GM21717 (cell line): ENCODE data around the gene CRYL1.

Experiments
- ATAC-seq: cut with Tn5 transposase; IDR thresholded peaks from one replicate; pipeline ENCODE4 v1.9.1; 2021; ENCODE audit warnings: mild to moderate bottlenecking, moderate library complexity; ENCODE audit not compliant: unreplicated experiment

The CRYL1 gene

DNA sequence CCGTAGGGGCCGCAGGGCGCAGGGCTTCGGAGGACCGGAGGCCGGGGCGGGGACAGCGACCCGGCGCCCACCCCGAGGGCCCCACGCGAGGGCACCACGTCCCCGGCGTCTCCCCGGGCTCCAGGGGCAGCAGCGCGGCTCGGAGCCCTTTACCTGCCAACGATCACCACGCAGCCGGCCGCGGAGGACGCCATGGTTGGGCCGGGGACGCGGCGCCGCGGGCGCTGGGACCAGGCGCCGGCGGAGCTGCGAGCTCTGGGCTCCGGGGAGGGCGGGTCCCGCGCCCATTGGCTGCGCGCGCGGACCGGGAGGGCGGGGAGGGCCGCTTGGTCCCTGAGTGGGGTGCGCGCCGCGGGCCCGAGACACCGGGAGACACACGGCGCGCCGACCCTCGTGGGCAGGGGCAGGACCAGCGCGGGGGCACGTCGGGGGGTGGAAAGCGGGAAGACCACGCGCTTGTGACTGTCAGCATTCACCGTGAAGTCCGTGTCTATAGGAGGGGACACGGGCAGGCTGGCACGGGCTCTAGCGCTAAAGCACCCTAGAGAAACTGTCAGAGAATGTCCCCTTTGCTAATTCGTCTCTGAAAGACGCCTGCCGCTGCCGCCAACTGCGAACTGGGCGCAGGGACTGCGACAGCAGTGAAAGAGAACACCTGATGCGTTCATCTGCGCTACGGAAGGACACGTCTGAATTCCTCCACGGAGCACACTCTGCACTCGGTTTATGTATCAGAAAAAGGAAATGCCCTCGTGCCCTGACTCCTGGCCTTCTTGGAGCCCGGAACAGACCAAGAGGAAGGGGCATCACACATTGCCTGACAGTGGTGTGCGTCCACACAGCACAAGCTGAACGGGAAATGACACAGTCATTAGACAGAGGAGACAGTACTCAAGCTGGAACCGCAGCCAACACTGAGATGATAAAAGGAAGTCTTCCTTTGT lies at the start of gene CRYL1:
Gene CRYL1 (minus strand): TSS at position 257 of the 944 bp plus-strand sequence. CDS start 63 bp downstream, at position 194.
- peak; percentile 74 for ATAC-seq

GRCh38 chr13:20573636-20574035 lies 48.0 kb upstream of the CRYL1 start:
- ATAC-seq: no peak

- no peak for ATAC-seq
Measured at GRCh38 chr13:20573186-20573585, 47.5 kb upstream of the CRYL1 start.

DNA sequence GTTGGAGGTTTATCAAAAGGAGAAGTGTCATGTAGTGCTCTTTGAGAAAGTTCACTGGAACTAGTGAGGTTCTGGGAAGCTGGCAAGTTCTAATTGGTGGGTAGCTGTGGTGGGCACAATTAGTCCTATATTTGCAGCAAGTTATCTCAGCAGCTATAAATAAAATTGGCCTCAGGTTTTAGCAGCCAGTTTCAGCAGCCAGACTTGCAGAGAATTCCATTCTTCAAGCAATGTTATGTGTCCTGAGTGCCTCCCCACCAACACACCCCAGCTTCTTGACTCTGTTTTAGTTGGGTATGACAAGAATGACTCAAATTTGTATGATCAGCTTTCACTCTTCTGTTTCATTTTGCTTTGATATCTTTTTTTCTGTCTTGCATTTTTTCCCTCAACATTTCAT lies 46.0 kb upstream of the CRYL1 start:
- ATAC-seq: no peak

DNA sequence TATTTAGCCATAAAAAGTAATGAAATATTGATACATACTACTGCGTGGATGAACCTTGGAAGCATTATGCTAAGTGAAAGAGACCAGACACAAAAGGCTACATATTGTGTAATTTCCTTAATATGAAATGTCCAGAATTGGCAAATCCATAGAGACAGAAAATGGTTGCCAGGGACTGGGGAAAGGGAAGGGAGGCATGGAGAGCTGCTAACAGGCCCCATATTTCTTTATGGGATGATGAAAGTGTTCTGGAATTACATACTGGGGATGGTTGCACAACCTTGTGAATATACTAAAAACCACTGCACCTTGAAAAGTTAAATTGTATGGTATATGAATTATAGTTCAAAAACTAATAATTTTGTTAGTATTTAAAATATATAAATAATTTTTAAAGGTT lies 44.9 kb upstream of the CRYL1 start:
- ATAC-seq: no peak

DNA sequence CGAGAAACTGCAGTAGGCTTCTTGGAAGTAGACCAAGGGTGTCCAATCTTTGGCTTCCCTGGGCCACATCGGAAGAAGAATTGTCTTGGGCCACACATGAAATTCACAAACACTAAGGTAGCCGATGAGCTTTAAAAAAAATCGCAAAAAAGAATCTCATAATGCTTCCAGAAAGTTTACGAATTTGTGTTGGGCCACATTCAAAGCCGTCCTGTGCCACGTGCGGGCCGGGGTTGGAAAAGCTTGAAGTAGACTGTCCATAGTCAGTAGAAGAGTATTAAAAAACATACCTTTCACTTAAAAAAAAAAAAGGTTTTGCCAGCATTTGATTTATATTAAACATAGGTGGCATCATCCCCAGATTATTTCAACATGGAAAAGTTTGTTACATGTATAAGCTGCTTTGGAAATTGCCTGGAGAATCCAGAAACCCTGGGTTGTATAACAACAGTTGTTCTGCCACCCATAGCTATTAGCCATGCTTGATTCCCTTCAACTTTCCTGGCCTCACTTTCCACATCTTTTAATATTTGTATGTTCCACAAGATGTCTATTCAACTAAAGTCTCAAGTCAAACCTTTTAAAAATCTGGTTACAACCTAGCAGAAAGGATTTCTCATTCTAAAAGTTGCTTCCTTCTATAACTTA lies 42.3 kb upstream of the CRYL1 start:
- no peak for ATAC-seq

DNA sequence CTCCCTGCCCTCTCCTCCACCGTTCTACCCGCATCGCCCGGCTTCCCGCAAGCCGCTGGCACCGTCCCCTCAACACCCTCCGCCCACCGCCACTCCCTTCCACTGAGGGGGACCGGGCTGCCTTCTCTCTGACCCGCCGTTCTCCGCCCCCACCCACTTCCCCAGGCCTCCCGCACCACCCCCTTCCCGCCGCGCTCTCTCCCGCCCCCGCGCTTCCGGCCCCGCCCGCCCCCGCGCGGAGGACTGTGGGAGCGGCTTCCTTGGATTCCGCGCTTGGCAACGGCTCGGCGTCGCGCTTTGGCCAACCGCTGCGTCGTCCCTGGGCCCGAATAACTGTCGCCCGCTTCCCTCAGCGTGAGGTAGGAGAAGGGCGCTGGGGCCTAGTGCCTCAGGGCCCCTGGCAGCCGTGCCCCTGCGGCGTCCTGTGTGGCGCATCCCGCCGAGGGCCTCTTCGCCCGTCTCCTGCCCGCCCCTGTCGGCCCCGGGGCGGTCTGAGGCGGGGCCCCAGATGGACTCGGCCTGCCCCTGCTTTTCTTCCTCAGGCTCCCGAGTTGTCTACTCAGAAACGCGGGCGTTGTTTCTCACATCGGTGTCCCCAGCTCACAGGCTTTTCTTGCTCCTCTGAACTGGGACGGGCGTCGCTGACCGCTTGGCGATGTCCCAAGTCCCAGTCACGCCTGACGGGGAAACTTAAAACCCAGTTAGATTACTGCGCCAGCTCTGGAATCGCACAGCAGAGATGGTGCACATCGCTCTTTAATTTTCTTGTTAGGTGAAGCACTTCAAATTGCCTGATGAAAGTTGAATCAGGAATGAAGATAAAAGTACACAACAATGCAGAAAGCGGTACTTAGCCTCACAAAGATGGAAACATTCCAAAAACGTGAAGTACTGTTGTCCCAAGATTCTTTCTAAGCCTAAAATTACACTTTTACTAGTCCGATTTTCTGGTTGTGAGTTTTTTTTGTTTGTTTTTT lies 41.5 kb upstream of the CRYL1 start, which contains the start of gene IFT88:
Gene IFT88 (plus strand): TSS at position 260 of the 977 bp plus-strand sequence. CDS start 7,229 bp downstream, outside the sequence.
- peak; percentile 87 for ATAC-seq

DNA sequence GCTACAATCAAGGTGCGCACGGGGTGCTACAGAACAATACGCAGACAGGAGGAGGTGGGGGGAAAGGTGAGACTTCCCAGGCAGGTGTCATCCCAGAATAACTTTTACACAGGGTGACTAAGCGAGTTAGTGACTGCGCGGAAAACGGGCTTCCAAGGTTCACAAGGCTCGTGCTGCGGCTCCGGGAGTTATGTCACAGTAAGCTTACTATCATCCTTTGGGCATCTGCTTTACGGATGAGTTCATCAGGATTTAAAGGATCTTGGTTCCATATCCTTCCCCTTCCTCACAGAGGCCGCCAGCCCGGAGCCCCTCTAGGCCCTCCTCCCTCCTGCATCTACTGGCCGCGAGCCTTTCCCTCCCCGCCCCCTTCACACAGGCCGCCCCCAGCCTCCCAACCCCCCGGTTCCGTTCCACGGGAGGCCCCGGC lies 40.8 kb upstream of the CRYL1 start:
- ATAC-seq: peak; percentile 35

GRCh38 chr13:20565115-20565736 lies 39.6 kb upstream of the CRYL1 start:
- ATAC-seq: no peak

GRCh38 chr13:20561741-20562140 lies 36.1 kb upstream of the CRYL1 start:
- no peak for ATAC-seq

DNA sequence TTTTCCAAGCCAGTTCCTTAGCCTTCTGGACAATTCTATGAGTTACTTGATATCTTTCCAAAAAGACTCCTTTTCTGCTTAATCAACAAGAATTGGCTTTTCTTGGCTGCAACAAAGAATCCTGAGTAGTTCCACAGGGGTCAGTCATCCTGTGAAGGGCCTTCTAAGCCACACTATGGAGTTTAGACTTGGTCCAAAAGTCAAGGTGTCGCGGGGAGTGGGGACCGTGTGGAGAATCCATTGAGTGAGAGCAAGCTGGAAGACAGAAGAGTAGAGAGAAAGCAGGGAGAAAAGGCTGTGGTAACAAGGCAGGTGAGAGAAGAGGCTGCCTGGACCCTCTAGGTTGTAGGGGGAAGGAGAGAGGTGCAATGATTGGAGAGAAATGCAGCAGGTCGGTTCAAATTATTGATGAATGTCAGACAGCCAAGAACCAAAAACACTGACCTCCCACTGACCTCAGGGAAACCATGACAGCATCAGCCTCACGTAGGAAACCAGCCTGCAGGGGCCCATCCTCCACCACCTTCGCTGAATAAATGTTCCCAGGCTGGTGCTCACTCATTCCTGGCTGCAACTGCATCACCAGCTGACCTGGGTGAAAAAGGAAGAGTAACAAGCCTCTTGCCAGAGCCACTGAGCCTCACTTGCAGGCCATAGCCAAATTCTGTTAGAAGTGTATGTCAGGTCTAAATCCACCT lies 34.2 kb upstream of the CRYL1 start:
- ATAC-seq: no peak

DNA sequence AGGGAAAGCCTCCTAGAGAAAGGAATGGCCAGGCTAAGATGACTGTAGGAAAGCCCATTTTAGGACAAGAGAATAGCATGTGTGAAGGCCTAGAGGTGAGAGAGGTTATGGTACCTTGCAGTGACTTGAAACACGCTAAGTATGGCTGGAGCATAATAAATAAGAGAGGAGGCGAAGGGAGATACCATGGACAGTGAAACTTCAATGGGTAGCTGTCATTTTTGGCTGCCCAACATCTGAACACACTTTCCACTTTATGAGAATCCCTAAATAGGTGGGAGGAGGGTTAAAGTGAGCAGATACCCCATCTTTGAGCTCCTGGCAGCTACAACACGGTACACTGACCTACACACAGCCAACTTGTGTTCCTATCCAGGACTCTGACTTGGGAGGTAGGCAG lies 33.3 kb upstream of the CRYL1 start:
- ATAC-seq: no peak

DNA sequence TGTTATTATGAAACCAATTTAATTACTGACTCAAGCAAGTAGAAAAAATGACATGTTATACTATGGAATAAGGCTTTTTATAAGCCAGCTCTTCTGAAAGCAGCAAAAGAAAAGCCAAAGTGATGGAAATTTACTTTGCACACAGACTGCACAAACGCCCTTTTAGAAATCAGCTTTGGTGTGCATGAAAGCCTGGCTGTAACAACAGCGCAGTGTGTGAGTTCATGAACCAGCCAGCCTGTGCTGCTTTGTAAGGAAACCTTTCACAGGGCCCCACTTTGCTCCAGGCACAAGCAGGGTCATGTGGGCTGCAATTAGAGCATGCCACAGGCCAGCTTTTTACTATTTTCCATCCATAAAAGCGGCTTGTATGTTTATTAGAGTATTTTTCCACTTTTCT lies 27.7 kb upstream of the CRYL1 start:
- no peak for ATAC-seq

- ATAC-seq: no peak
Measured at GRCh38 chr13:20550799-20551198, 25.1 kb upstream of the CRYL1 start.

GRCh38 chr13:20547479-20547908 lies 21.8 kb upstream of the CRYL1 start:
- ATAC-seq: no peak

DNA sequence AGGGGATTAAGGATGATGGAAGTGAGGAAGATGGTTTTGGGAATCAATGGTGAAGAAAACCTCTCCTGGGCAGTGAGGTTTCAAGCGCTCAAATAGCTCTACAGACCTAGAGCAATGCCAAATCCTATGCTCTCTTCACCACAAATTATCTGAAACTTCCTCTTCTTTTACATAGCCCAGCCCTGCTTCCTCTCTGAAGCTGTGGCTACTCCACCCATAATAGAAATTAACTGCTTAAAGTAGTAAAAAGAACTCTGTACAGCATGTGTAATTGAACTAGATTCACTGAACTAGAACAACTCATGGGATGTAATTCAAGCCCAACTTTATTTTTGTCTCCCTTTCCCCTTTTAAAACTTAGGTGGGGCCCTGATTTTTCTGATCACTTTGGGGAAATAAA lies 20.9 kb upstream of the CRYL1 start:
- no peak for ATAC-seq

DNA sequence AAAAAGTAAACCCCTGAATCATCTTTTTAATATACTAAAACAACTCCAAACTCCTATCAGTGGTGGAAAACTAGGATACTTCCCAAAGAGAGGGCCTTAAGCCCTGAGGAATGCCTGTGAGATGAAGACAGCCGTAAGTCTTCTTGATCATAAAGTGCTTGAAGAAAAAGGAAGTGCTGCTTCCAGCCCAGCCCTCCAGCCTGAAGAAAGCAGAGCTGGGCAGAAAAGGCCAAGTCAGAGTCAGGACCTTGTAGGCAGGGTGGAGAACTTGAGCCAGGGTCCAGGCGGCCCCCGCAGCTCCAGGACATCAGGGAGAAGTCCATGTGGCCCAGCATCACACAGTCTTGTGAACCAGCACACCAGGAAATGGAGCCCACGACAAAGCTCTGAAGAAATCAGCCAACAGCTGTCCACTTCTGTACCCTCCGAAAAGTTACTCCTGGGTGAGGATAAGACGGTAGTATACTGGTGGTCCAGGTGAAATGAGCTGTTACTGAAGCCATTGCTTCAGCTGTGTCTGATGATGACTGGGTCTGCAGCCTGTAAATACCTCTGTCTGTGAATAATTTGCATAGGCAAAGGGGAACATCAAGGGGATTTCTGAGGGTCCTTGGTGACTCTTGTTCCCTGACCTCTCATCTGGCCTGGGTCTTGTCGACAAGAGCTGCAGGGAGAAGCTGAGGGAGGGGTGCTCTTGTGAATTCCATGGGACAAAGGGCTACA lies 18.7 kb upstream of the CRYL1 start:
- ATAC-seq: no peak

DNA sequence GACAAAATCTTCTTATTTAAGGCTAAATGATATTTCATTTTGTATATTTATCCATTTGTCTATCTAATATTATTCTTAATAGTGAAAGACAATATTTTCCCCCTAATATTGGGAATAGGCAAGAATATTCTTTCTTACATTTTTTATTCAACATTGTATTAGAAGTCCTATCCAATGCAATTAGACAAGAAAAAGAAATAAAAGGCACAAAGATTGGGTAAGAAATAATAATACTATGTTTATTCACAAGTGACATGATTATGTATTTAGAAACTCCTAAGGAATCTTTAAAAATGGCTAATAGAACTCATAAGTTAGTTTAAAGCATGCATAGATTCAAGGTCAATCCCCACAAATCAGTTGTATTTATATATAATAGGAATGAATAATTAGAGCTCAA lies 11.3 kb upstream of the CRYL1 start:
- no peak for ATAC-seq

DNA sequence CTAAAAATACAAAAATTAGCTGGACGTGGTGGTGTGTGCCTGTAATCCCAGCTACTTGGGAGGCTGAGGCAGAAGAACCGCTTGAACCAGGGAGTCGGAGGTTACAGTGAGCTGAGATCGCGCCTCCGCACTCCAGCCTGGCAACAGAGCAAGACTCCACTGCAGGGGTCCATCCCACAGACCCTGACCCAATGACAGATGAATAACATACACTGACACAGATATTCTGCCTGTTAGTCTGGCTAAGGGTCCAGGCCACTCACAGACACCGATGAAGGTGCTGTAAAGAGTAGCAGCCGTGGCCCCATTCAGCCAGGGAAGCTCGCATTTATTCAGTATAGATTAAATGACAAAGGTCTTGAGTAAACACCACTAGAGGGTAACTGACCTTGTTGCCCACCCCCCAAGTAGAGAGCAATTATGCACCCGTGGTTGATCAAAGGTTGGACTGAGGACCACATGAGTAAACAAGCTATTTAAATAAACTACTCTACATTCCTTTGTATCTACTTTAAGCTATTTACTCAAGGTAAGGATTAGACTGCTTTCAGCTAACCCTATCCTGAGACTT lies 8.5 kb upstream of the CRYL1 start:
- ATAC-seq: no peak
